GM12874 (cell line): ENCODE measurements around the gene CECR2.

ENCODE experiments used
- CTCF ChIP-seq: IDR thresholded peaks from 2 replicates; pipeline ENCODE4 v1.5.1; 2011; ENCODE audit warnings: low read depth, mild to moderate bottlenecking, control low read depth, low read length, moderate library complexity; ENCODE audit not compliant: insufficient read depth

Gene CECR2

GRCh38 chr22:17481424-17481823 lies 112.2 kb downstream of the CECR2 start:
- TF ChIP-seq CTCF, result no peak

- TF ChIP-seq CTCF, result no peak
Observed at GRCh38 chr22:17483688-17484372, 114.6 kb downstream of the CECR2 start.

GRCh38 chr22:17484608-17485007 lies 115.3 kb downstream of the CECR2 start:
- no peak for TF ChIP-seq CTCF

- no peak for TF ChIP-seq CTCF
Observed at GRCh38 chr22:17486313-17486712, 117.1 kb downstream of the CECR2 start.

- no peak for TF ChIP-seq CTCF
Observed at GRCh38 chr22:17486719-17487118, 117.5 kb downstream of the CECR2 start.

GRCh38 chr22:17489101-17489500 lies 119.8 kb downstream of the CECR2 start:
- TF ChIP-seq CTCF, result no peak

- TF ChIP-seq CTCF, result no peak
Observed at GRCh38 chr22:17491090-17491640, 121.9 kb downstream of the CECR2 start.
